ENCODE data around the gene GRK5. TPM values are rescaled to one million over a fixed set of nuclear protein-coding genes. Genes with fewer than 3 reads are reported as not detected.

The GRK5 gene
- total and polyA plus RNA-seq, 2 experiments from 2014 or later = 5.2 to 13.7 TPM

- Histone ChIP-seq H3K79me2 (ENCODE audit: insufficient read depth) (peaks cover 80% of the 10 kb centered on the region), H4K20me1 (ENCODE audit: insufficient read depth) (no peaks in the 10 kb centered on the region), H3F3A (ENCODE audit: insufficient read depth) (peaks cover 21% of the 10 kb centered on the region), H3K27me3 (replicated peaks; ENCODE audit: insufficient read depth) (no peaks in the 10 kb centered on the region), H3K9me3 (ENCODE audit: low read depth) (no peaks in the 10 kb centered on the region), H3K9me2 (ENCODE audit: insufficient read depth) (no peaks in the 10 kb centered on the region), H3K4me2 (ENCODE audit: unreplicated experiment) (no peak overlapping the region), H3K36me3 (ENCODE audit: low read depth) (no peaks in the 10 kb centered on the region), H3K4me1 (ENCODE audit: insufficient read depth) (peaks cover 21% of the 10 kb centered on the region), H3K9ac (no peak overlapping the region), H3K4me3 (no peak overlapping the region), H2AFZ (no peak overlapping the region), H3K27ac (no peak overlapping the region)
- no peak for DNase-seq
- in situ Hi-C loops (cut with MboI) = no loop called here
- 87 to 88% methylated on average over 10 of the region's 10 CpGs for WGBS, 2 experiments (ENCODE audit: low coverage in 1 of 2, low lambda C conversion rate in 2 of 2, missing lambda C conversion rate in 2 of 2)
- TF ChIP-seq EZH2 (IDR thresholded peaks at IDR 0.05; ENCODE audit: insufficient read depth, poor library complexity, severe bottlenecking) = no peak
- TF ChIP-seq EZH2phosphoT487 (IDR thresholded peaks at IDR 0.05; ENCODE audit: insufficient read depth, low read depth) = no peak
These were observed 72.1 kb downstream of the GRK5 start for GRCh38 chr10:119279441-119279840.

- peaks cover 92% of the 10 kb centered on the region for H3K79me2 ChIP-seq (ENCODE audit: insufficient read depth)
- no peak overlapping the region for H3K27ac ChIP-seq
- no peaks in the 10 kb centered on the region for H3K27me3 ChIP-seq (replicated peaks; ENCODE audit: insufficient read depth)
- H3K9me3 ChIP-seq (ENCODE audit: low read depth) = no peaks in the 10 kb centered on the region
- TF ChIP-seq EZH2 (IDR thresholded peaks at IDR 0.05; ENCODE audit: insufficient read depth, poor library complexity, severe bottlenecking) (no peak), EZH2phosphoT487 (IDR thresholded peaks at IDR 0.05; ENCODE audit: insufficient read depth, low read depth) (no peak)
- DNase-seq = peak; percentile 26
- no peak overlapping the region for H3K4me3 ChIP-seq
- H4K20me1 ChIP-seq (ENCODE audit: insufficient read depth) = no peaks in the 10 kb centered on the region
- WGBS, 2 experiments (ENCODE audit: low coverage in 1 of 2, low lambda C conversion rate in 2 of 2, missing lambda C conversion rate in 2 of 2) = 38 to 44% methylated on average over 13 of the region's 13 CpGs
- H3K4me1 ChIP-seq (ENCODE audit: insufficient read depth) = 0 out of 2 replicates have a peak, but pooled peaks cover 6% of the 10 kb centered on the region
- peaks cover 5% of the 10 kb centered on the region; the same call in 1 of the 2 replicates for H3F3A ChIP-seq (ENCODE audit: insufficient read depth)
- H2AFZ ChIP-seq = no peak overlapping the region
- no peaks in the 10 kb centered on the region for H3K9me2 ChIP-seq (ENCODE audit: insufficient read depth)
- peak overlapping the region; percentile 12 for H3K4me2 ChIP-seq (ENCODE audit: unreplicated experiment)
- H3K36me3 ChIP-seq (ENCODE audit: low read depth) = no peaks in the 10 kb centered on the region
- H3K9ac ChIP-seq = no peak overlapping the region
- in situ Hi-C loops (cut with MboI) = no loop called here
These were observed 74.3 kb downstream of the GRK5 start for GRCh38 chr10:119281581-119282071.

- H3K79me2 ChIP-seq (ENCODE audit: insufficient read depth) = peaks cover 88% of the 10 kb centered on the region
- H3K36me3 ChIP-seq (ENCODE audit: low read depth) = no peaks in the 10 kb centered on the region
These were observed 75.1 kb downstream of the GRK5 start for GRCh38 chr10:119282446-119282845.

DNA sequence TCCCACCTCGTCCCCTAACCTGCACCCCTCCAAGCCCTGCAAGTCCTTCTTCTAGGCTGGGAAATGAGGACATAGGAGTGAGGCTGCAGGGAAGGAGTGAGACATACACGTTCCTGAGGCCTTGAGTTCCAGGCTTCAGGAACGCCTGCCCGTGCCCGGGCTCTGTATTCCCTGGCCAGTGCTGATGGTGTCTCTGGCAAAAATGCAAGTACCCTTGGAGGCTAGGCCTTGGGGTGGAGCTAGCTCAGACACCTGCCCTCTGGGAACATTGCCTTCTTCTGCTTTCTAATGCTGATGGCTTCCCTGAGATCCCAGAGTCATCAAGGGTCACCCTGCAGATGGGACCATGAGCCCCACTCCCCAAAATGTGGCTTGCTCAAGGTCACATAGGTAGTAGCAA lies 76.0 kb downstream of the GRK5 start:
- Histone ChIP-seq H2AFZ (no peak overlapping the region), H3K4me2 (ENCODE audit: unreplicated experiment) (no peak overlapping the region), H3K27me3 (replicated peaks; ENCODE audit: insufficient read depth) (no peaks in the 10 kb centered on the region), H3K36me3 (ENCODE audit: low read depth) (no peaks in the 10 kb centered on the region), H3K4me1 (ENCODE audit: insufficient read depth) (0 out of 2 replicates have a peak, but pooled peaks cover 6% of the 10 kb centered on the region), H4K20me1 (ENCODE audit: insufficient read depth) (no peaks in the 10 kb centered on the region), H3F3A (ENCODE audit: insufficient read depth) (no peaks in the 10 kb centered on the region), H3K79me2 (ENCODE audit: insufficient read depth) (peaks cover 79% of the 10 kb centered on the region), H3K9me2 (ENCODE audit: insufficient read depth) (no peaks in the 10 kb centered on the region), H3K4me3 (no peak overlapping the region), H3K27ac (no peak overlapping the region), H3K9ac (no peak overlapping the region), H3K9me3 (ENCODE audit: low read depth) (no peaks in the 10 kb centered on the region)
- 97% methylated on average over 5 of the region's 5 CpGs for WGBS, 2 experiments (ENCODE audit: low coverage in 1 of 2, low lambda C conversion rate in 2 of 2, missing lambda C conversion rate in 2 of 2)
- in situ Hi-C loops (cut with MboI) = no loop called here
- DNase-seq = no peak
- TF ChIP-seq EZH2phosphoT487 (IDR thresholded peaks at IDR 0.05; ENCODE audit: insufficient read depth, low read depth) (no peak), EZH2 (IDR thresholded peaks at IDR 0.05; ENCODE audit: insufficient read depth, poor library complexity, severe bottlenecking) (no peak)

More at GRCh38 chr10:119282446-119282845, 75.1 kb downstream of the GRK5 start:
- H3K4me2 ChIP-seq (ENCODE audit: unreplicated experiment) = no peak overlapping the region
- no peaks in the 10 kb centered on the region for H3K9me2 ChIP-seq (ENCODE audit: insufficient read depth)
- H3K9me3 ChIP-seq (ENCODE audit: low read depth) = no peaks in the 10 kb centered on the region
- H3K4me3 ChIP-seq = no peak overlapping the region
- no peak for TF ChIP-seq EZH2phosphoT487 (IDR thresholded peaks at IDR 0.05; ENCODE audit: insufficient read depth, low read depth)
- TF ChIP-seq EZH2 (IDR thresholded peaks at IDR 0.05; ENCODE audit: insufficient read depth, poor library complexity, severe bottlenecking) = no peak
- H3K27ac ChIP-seq = no peak overlapping the region
- WGBS, 2 experiments (ENCODE audit: low coverage in 1 of 2, low lambda C conversion rate in 2 of 2, missing lambda C conversion rate in 2 of 2) = 95 to 98% methylated on average over 9 of the region's 9 CpGs
- in situ Hi-C loops (cut with MboI) = no loop called here
- no peak for DNase-seq
- no peaks in the 10 kb centered on the region for H3K27me3 ChIP-seq (replicated peaks; ENCODE audit: insufficient read depth)
- H2AFZ ChIP-seq = no peak overlapping the region
- H3K9ac ChIP-seq = no peak overlapping the region
- 0 out of 2 replicates have a peak, but pooled peaks cover 6% of the 10 kb centered on the region for H3K4me1 ChIP-seq (ENCODE audit: insufficient read depth)
- H4K20me1 ChIP-seq (ENCODE audit: insufficient read depth) = no peaks in the 10 kb centered on the region
- no peaks in the 10 kb centered on the region for H3F3A ChIP-seq (ENCODE audit: insufficient read depth)
